Fibroblast of the aortic adventitia (primary cell): ENCODE data around the gene ZNF584. TPM values are rescaled to one million over a fixed set of nuclear protein-coding genes. Genes with fewer than 3 reads are reported as not detected.

ENCODE experiments used
- DNase-seq: peaks from one replicate; pipeline ENCODE4 v3.0.0-alpha.2; 2010; ENCODE audit warnings: low read depth
- H3K4me3 ChIP-seq: 2 replicates; pipeline ENCODE4 v1.5.1; 2011; ENCODE audit warnings: low read depth, mild to moderate bottlenecking, control low read depth, low read length, moderate library complexity
- CTCF ChIP-seq: IDR thresholded peaks from 2 replicates; pipeline ENCODE4 v1.5.1; 2011; ENCODE audit warnings: mild to moderate bottlenecking, low read length, control low read depth, inconsistent platforms; ENCODE audit not compliant: insufficient read depth
- small RNA-seq: library from RNA; depleted of rRNA; stranded (forward); fragments of <200 nt; gene quantifications from one replicate; pipeline ENCODE3, GENCODE V24; 2012
- total RNA-seq: library from RNA; depleted of rRNA; stranded (reverse); fragments of >200 nt; gene quantifications from 2 replicates; pipeline ENCODE4 v1.2.3, GENCODE V29; 2012; ENCODE audit warnings: low replicate concordance

ZNF584 gene
- total RNA-seq, 1 donor = 14.4 TPM

GRCh38 chr19:58466760-58467589 lies 58.5 kb downstream of the ZNF584 start, which contains the start of gene ZNF324:
Gene ZNF324 (plus strand): TSS chr19:58467080. CDS start chr19:58469186, 2,106 bp downstream.
- DNase-seq = peak; percentile 93
- H3K4me3 ChIP-seq = peak within 1 kb of the TSS; percentile 86
- no peak for TF ChIP-seq CTCF

Small RNA genes lying within 50 kb of the gene (small RNA-seq; reads per million reads assigned to genes)
- gene MIR4754 (not detected), gene RNA5SP473 (not detected)

Other genes starting within 250 kb of the ZNF584 start
- gene ZNF274, start 225.6 kb upstream of the ZNF584 start, total RNA-seq = 14.7 and 15.6 TPM in 2 replicates
- gene ZNF544, start 179.7 kb upstream of the ZNF584 start, total RNA-seq = 28.2 and 35.6 TPM in 2 replicates
- 5.1 and 7.6 TPM in 2 replicates for gene ZNF8, start 129.7 kb upstream of the ZNF584 start, total RNA-seq
- 33.2 and 41.1 TPM in 2 replicates for gene ERVK3-1, start 103.3 kb upstream of the ZNF584 start, total RNA-seq
- gene ZSCAN22, start 81.7 kb upstream of the ZNF584 start, total RNA-seq = 2.9 and 4.1 TPM in 2 replicates
- gene A1BG, start 55.2 kb upstream of the ZNF584 start, total RNA-seq = 6.8 TPM in 1 of 2 replicates, not detected in the other
- gene ZNF497, start 45.9 kb upstream of the ZNF584 start, total RNA-seq = 0.98 and 1.1 TPM in 2 replicates
- gene ZNF837, start 27.6 kb upstream of the ZNF584 start, total RNA-seq = 2.6 and 3.4 TPM in 2 replicates
- 178 and 1,453 TPM in 2 replicates for gene RPS5, start 21.4 kb upstream of the ZNF584 start, total RNA-seq
- not detected in 2 replicates for gene RNF225, start 13.0 kb upstream of the ZNF584 start, total RNA-seq
- gene ZNF132, start 31.5 kb downstream of the ZNF584 start, total RNA-seq = 9.2 and 10.8 TPM in 2 replicates
- 9.2 and 9.5 TPM in 2 replicates for gene ZNF324B, start 43.0 kb downstream of the ZNF584 start, total RNA-seq
- 9.2 and 18.4 TPM in 2 replicates for gene ZNF324, start 58.4 kb downstream of the ZNF584 start, total RNA-seq
- 6.7 and 7.5 TPM in 2 replicates for gene ZNF446, start 67.7 kb downstream of the ZNF584 start, total RNA-seq
- 5.2 and 5.5 TPM in 2 replicates for gene SLC27A5, start 103.3 kb downstream of the ZNF584 start, total RNA-seq
- gene ZBTB45, start 111.2 kb downstream of the ZNF584 start, total RNA-seq = 9.2 and 9.9 TPM in 2 replicates
- gene TRIM28, start 135.4 kb downstream of the ZNF584 start, total RNA-seq = 233 and 474 TPM in 2 replicates
- 109 and 239 TPM in 2 replicates for gene CHMP2A, start 146.5 kb downstream of the ZNF584 start, total RNA-seq
- 36.8 and 55.1 TPM in 2 replicates for gene UBE2M, start 150.0 kb downstream of the ZNF584 start, total RNA-seq
- gene MZF1, start 164.7 kb downstream of the ZNF584 start, total RNA-seq = 15.5 and 21.1 TPM in 2 replicates